Stimulated activated CD4-positive, alpha-beta T cell treated with anti-CD3 and anti-CD28 coated beads, Interleukin-2, amount 100 ng/mL, for 24 hours (primary cell): Measurements from ENCODE around the gene GRM5.

Experiments
- DNase-seq, 2 donors: peaks; one replicate each; pipeline ENCODE4 v3.0.0-alpha.2; 2020

The GRM5 gene

GRCh38 chr11:88695689-88696414 lies 369.9 kb downstream of the GRM5 start:
- no peak for DNase-seq

GRCh38 chr11:88692306-88693086 lies 373.3 kb downstream of the GRM5 start:
- no peak for DNase-seq

DNA sequence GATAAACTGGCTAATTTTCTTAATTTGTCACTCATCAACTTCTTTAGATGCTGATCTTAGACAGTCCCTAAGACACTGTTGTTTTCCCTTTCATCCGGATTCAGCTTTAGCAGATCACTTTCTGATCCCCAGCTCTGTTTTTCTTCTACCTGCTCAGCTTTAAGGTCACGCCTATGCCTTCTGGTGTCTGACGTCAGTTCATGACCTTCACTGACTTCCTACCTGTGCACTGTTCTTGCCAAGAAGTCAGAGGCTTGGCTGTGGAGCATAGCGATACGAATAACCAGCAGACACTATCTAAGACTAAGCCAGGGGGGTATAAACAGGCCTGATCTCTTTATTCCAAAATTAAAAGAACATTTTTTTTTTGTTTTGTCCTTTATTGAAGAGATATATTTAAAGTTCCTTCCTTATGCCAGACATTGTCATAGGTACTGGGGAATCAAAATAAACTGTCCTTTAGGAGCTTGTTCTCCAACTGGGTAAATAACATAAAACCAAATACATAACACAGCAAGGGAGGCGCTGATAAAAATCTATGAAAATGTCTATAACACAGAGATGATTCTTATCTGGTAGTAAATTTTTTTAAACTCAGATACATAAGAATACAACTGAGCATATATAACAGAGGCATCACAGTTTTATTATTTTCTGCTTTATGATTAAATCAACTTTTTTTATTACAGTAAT lies 376.1 kb downstream of the GRM5 start:
- no peak for DNase-seq

DNA sequence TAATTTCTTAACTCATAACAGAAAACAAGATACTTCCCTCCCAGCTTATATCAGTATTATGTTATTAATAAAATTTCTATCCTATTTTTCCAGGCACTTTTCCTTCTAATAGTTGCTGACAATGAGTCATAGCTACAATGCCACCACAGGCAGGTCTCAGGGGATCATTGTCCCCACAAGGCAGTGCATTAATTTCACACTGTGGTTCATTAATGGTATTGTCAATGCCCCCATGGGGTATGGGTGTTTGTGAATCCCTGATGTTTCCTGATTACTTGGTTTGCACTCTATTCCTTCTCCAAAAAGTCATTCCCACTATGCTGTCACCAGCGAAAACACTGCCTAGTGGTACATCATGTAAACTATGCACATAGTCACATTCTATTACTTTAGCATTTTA lies 382.8 kb downstream of the GRM5 start:
- no peak for DNase-seq

DNA sequence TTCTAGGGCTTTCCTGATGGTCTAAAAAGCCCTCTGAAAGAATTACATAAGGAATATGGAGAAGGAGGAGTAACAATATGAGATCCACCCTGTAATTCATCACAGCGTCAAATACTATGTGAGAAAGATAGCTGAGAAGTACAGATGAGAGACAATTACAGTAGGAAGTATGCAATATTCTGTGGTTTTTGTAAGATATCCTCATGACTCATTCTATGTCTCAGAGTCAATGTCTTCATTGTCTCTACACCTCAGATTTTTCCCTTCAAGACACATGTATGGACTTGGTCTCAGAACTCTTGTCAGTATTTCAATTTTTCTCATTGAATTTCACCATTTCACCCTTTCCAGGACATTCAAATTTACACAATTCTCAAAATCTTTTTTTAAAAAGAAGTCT lies 385.0 kb downstream of the GRM5 start:
- DNase-seq, result no peak

DNA sequence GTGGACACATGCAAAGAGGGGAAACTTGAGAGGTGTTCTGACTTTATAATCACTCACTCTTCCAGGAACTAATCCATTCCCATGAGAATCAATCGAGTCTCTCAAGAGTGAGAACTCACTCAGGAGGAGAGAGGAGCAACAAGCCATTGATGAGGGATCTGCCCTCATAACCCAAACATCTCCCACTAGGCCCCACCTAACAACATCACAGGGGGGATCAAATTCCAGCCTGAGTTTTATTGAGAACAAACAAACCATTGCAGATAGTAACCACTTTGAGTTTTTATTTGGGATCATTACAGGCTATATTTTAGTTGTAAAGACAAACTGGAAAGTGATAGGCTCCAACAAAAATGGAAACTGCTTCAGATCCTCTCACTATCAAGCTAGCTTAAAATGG lies 399.4 kb downstream of the GRM5 start:
- DNase-seq, result no peak

- no peak for DNase-seq
Observed at GRCh38 chr11:88657076-88657738, 408.6 kb downstream of the GRM5 start.

- DNase-seq, result no peak
Observed at GRCh38 chr11:88656283-88656682, 409.5 kb downstream of the GRM5 start.

DNA sequence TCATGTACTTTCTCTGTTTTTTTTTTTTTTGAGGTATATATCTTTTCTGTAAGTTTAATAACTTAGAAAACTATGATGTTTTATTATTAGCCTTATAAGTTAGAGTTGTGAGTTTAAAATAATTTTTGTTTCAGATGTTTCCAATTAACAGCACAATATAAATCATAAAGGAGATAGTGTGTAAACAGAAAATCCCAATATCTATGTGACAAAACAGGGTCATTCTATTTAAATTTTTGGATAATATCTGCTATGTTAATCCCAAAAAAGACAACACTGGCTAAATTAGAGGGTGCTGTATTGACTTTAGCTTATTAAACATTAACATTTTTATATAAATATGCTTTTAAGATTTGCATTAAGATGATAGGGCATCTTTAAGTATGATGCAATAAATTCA lies 410.1 kb downstream of the GRM5 start:
- DNase-seq, result no peak

GRCh38 chr11:88655196-88655595 lies 410.6 kb downstream of the GRM5 start:
- DNase-seq, result no peak

GRCh38 chr11:88651556-88651955 lies 414.2 kb downstream of the GRM5 start:
- no peak for DNase-seq

GRCh38 chr11:88644724-88645123 lies 421.1 kb downstream of the GRM5 start:
- DNase-seq, result no peak

DNA sequence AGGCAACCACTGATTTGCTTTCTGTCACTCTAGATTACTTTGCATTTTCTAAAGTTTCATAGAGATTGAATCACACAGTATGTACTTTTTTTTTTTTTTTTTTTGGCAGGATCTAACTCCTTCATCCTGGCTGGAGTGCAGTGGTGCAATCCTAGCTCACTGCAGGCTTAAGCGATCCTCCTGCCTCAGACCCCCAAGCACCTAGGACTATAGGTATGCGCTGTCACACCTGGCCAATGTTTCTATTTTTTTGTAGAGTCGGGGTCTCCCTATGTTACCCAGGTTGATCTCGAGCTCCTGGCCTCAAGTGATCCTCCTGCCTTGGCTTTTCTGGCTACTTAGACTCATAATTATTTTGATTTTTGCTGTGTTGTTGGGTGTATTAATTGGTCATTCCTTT lies 433.6 kb downstream of the GRM5 start:
- no peak for DNase-seq

DNA sequence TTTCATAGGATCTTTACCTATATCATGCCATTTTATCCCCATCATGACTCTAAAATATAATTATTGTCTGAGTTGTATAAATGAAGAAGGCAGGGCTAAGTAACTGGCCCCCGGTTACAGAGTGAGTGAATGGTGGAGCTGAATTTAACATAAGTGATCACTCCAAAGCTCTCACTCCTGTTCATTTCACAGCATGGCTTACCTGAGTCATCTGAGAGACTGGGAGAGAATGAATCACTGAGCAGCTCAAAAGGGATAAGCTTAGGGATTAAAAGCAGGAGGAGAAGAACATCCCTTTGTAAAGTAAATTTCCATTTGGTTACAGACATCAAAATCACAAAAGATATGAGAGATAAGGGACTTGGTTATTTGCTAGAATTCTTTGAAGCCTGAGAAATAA lies 434.3 kb downstream of the GRM5 start:
- no peak for DNase-seq

- no peak for DNase-seq
Observed at GRCh38 chr11:88629496-88629895, 436.3 kb downstream of the GRM5 start.

DNA sequence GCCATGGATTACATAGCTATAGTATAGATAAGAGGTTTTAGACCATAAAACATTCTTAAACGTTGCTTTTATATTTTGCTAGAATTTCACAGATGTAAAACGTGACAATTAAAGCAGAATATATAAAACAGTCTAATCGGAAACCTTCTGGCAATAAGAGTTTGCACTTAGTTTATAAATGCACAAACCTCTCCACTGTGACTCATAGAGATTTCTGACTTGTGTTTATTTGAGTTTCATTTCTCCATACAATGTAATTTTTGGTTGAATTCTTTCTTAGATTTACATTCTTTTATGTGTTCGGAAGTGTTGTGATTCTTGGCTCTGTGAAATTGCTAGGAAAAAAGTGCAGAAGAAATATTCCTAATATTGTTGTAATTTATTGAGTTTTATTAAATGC lies 439.6 kb downstream of the GRM5 start:
- no peak for DNase-seq

DNA sequence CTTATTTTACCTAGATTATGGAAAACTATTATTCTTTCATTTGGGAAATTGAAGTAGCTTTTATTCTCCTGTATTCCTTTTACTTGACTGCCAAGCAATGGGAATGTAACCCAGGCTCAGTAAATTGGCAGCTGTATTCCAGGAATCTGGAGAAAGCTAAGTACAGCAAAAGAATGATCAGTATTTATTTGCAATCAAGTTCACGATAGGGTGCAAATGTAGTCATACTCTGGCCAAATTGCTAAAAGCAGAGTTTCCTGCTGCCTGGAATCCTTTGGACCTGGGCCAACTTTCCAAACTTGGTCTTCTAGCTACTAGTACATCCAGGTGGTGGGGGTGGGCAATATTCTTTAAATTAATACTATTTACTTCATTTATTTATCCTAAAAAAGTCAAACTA lies 442.3 kb downstream of the GRM5 start:
- no peak for DNase-seq

DNA sequence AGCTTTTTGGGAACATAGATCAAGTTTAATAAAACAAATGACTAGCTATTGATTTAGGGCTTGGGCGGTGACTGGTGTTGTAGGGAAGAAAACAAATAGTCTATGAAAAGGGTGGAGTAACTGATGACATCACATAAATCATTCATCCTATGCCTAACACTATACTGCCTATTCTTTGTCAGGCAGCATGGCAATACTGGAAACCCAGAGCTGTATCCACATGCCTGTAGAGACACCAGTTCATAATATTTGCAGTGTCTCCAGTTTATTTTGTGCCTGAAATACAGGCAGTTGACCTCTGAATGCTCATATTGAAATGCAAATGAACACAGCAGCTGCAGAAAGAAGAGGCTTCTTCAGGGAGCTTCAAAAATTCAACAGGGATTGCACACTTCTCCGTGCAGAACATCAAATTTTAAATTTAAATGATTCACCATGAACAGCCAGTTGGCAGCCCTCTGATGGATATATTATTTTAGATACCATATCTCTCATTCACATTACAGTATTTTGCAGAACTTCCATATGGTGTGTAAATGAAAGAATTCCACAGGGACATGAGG lies 445.1 kb downstream of the GRM5 start:
- no peak for DNase-seq

DNA sequence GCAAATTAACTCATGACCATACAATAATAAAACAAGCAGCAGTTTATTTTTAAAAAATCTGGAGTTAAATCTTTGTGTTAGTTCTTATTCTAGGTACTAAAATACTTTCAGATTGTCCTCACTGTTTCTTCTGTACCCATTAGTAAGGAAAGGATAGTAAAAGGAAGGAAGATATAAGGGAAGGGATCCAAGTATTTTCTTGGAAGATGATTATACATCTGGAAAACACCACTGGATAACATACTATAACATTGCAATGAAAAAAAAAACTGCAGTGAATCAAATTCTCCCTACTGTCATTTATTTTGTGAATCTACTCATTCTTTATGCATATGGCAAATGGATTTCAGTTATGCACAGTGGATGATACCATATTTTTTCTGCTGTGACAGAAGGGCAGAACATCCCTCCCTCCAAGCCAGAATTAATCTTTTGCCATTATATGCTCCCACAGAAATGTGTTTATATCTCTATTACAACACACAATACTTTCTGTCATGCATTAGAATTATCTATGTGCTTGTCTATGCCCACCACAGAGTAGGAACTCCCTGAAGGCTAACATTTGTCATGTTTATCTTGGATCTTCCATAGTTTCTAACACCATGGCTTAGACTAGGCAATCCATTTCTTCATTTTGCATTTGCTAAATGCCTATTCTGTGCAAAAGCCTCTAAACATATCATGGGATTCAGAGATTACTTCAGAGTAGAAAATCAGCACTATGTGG lies 446.0 kb downstream of the GRM5 start:
- DNase-seq, result no peak

DNA sequence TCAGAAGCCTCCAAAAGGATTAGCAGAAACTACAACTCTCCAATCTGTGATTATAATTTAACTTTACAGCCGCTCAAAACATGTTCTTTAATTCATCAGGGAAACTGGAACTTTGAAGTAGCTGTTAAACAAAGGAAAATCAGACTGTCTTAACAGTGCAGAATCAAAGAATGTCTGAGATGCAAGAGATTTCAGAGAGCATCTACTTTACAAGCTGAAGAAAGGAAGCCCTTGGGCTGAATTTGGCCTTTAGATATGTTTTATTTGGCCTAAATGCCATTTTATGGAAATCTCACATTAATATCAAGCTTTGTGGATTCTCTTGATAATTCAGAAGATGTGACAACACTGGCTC lies 446.7 kb downstream of the GRM5 start:
- no peak for DNase-seq

GRCh38 chr11:88618327-88619070 lies 447.3 kb downstream of the GRM5 start:
- DNase-seq, result no peak

DNA sequence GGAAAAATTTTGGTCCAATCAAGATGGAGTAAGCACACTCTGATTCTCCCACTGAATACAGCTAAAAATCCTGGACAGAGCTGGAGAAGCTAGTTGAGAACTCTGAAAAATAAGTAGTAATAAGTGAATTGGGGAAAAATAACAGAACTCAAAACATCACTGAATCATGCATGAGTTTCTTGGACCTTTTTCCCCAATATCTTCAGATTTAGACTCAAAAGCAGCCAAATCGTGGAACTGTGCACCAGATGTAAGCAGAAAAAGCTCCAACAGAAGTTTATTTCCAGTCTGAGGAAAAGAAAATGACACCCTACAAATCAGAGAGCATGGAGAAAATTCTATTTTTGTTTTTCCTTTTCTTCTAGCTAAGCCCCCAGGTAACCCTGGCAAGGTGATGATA lies 448.6 kb downstream of the GRM5 start:
- DNase-seq, result no peak
